OCI-LY7 (cell line): ENCODE measurements around the gene NAA16.

Experiments used
- EZH2phosphoT487 ChIP-seq: fragments of 200-600 bp; sonication (generic); IDR thresholded peaks from 2 replicates; pipeline ENCODE4 v1.6.1; 2018; ENCODE audit warnings: low read depth, borderline replicate concordance, mild to moderate bottlenecking, mixed run types, antibody characterized with exemption, low read length, moderate library complexity, mixed read lengths
- TF ChIP-seq, protein P1 (sequence below): fragments of 200-600 bp; sonication (generic); conservative IDR thresholded peaks from 2 replicates; pipeline ENCODE4 v1.5.1; 2014; ENCODE audit warnings: mild to moderate bottlenecking, antibody characterized with exemption, low read length, moderate library complexity, mixed read lengths

DNA sequence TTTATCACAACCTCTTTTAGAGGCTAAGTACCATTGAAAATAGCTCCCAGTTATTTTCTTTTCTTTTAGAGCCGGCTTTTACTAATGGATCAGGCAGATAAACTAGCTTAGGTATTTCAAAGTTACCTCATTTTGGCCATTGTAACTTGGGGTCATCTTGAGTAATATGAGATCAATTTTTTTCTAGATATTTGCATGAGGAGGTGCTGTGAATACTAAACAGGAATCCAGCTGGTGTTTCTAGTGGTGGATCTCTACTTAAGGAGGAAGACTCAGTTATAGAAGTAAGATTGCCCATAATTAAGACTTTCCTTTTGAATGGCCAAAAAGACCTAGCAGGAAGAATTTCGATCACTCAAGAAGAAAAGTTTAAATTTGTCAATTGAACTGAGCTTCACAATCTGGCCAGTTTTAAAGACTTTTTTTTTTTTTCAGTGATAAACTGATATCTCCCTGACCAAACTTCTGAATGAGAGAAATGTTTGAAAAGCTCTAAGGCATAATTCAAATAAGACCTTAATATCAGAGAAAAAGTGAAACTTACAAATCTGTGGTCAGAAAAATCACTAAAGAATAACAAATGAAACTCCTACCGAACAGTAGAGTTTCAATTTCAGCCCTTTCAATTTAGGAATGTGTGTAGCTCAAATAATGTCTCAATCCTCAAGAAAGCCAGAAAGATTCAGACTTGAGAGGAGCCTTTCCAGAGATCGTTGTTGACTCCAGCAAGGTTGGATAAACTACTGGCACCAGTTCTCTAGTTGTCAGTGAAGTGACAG lies 11.6 kb upstream of the NAA16 start:
- TF ChIP-seq EZH2phosphoT487 = no peak
- TF ChIP-seq, protein P1, sequence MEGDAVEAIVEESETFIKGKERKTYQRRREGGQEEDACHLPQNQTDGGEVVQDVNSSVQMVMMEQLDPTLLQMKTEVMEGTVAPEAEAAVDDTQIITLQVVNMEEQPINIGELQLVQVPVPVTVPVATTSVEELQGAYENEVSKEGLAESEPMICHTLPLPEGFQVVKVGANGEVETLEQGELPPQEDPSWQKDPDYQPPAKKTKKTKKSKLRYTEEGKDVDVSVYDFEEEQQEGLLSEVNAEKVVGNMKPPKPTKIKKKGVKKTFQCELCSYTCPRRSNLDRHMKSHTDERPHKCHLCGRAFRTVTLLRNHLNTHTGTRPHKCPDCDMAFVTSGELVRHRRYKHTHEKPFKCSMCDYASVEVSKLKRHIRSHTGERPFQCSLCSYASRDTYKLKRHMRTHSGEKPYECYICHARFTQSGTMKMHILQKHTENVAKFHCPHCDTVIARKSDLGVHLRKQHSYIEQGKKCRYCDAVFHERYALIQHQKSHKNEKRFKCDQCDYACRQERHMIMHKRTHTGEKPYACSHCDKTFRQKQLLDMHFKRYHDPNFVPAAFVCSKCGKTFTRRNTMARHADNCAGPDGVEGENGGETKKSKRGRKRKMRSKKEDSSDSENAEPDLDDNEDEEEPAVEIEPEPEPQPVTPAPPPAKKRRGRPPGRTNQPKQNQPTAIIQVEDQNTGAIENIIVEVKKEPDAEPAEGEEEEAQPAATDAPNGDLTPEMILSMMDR = no peak
